T-helper 1 cell (primary cell): ENCODE results near the gene CACNA2D3.

ENCODE experiments used
- DNase-seq, 5 donors: peaks; one replicate each; pipeline ENCODE4 v3.0.0-alpha.2; 2012 to 2020

The CACNA2D3 gene

GRCh38 chr3:54983266-54984099 is 861.1 kb downstream of the CACNA2D3 start:
- DNase-seq: no peak

DNA sequence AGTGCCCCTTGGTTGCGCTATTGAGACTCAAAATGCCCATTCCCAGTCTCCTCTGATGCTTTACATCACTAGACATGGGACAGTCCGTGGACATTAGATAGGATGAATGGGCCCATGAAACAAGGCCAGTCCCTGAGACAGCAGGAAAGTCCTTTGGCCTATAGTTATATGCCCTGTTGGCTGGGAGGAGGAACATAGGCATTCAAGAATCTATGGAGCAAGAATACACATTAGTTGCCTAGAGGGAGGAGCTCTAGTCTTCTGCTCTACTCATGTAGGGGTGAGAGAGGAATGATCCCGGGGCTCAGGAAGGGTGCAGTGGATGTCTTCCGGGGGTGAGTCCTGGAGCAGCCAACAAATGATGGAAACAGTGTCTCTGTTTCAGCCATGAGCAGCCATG is 863.5 kb downstream of the CACNA2D3 start:
- no peak for DNase-seq

- DNase-seq: no peak
These were observed 863.9 kb downstream of the CACNA2D3 start for GRCh38 chr3:54986294-54986693.

- DNase-seq: no peak
These were observed 865.4 kb downstream of the CACNA2D3 start for GRCh38 chr3:54987719-54988118.

GRCh38 chr3:54988302-54988837 is 866.0 kb downstream of the CACNA2D3 start:
- DNase-seq: no peak

DNA sequence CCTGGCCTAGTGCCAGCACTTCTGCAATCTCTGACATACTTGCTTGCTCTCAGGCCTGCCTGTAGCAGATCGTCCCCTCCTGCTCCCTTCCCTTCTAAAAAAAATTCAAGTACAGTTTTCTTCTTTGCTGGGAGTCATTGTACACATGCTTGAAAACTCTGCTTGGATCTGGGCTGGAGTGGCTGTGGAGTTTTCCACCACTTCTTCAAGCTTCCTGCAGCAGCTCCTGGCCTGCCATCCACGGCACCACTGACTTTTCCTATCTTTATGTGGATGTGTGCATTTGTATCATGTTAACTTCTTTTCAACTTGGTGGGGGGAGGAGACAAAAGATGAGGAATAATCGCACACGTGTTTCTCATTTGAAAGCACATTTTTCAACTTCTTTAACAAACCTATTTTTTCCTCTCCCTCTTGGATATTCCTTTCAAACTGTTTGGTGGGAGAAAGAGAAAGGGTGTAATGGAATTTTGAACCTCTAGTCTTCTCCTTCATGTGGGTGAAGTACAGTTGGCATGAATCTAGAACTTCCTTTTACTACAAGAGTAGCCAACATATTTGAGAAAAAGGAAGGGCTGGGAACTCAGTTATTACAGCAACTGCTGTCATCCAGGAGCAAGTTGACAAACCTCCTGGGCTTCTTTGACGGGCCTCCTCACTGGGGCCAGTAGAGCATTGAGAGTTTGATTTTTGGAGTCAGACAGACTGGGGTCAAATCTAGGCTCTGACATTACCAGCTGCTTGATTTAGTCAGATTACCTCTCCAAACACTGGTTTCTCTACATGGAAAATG is 866.7 kb downstream of the CACNA2D3 start:
- DNase-seq: no peak

GRCh38 chr3:54994111-54994513 is 871.8 kb downstream of the CACNA2D3 start:
- DNase-seq: no peak

DNA sequence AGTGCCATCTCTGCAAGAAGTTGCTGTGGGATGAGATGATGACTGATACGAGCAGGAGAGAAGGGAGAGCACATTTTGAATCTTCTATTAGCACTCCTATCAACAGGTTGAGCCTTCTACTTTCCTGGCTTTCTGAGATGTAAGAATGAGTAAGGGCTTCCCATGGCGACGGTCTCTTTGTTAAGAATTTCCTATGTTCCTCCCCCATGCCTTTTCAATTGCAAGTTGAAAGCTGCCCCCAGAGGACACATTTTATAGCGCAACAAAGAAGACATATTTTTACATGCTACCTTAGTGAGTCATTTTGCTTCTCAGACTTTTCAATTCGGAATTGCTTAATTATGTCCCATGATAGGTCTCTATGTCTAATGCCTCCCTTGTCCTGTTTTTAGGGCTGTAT is 876.8 kb downstream of the CACNA2D3 start:
- DNase-seq: no peak

DNA sequence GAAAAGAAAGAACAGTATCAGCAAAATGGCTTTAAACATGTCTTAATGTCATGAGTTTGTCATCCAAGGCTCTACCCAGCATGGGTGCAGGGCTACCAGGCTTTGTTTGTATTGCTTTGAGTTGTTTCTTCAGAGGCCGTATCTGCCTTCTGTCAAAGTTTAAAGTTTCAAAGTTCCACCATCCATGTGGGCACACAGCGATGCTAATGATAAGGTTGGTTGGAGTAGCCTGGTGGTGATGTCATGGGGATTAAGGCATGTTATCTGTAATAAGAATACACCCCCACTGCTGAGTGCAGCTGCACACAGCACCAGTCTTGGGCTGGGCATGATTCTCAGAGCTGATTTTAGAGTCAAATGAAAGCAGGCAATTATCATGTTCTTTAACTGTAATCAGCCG is 877.5 kb downstream of the CACNA2D3 start:
- DNase-seq: no peak

GRCh38 chr3:55000546-55000945 is 878.2 kb downstream of the CACNA2D3 start:
- no peak for DNase-seq

DNA sequence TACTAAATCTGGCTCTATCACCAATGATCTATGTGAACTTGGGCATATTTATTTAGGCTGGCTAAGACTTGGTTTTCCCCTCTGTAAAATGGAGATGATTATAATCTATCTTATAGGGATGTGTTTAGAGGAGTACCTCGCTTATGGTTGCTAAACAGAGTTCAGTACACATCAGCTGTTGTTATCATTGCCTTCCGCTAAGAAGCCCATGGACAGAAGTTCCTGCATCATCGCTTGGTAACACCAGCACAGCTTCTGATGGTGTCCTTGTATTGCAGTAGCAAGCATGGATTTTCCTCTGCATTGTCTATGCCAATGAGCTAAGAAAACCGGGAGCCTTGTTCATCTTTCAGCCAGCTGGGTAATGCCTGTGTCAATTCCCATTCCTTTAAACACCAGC is 878.6 kb downstream of the CACNA2D3 start:
- no peak for DNase-seq

GRCh38 chr3:55002416-55002930 is 880.1 kb downstream of the CACNA2D3 start:
- no peak for DNase-seq

DNA sequence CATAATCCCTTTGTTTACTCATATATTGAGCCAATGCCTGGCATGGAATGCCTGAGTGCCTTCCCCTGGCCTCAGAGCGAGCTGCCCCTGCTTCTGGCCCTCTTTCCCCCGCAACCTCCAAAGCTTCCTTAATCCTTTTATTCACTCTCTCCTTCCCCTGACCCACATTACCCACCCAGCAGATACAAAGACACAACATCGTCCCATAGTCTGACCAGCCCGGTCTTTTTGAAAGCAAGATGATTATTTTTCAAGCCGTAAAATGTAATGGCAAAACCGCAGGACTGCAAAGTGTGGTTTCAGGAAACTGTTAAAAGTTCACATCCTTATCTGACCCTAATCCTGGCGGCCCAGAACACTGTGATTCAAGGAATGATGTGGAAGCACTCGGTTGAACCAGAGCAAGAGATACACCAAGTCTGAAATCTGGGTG is 883.9 kb downstream of the CACNA2D3 start:
- DNase-seq: no peak

DNA sequence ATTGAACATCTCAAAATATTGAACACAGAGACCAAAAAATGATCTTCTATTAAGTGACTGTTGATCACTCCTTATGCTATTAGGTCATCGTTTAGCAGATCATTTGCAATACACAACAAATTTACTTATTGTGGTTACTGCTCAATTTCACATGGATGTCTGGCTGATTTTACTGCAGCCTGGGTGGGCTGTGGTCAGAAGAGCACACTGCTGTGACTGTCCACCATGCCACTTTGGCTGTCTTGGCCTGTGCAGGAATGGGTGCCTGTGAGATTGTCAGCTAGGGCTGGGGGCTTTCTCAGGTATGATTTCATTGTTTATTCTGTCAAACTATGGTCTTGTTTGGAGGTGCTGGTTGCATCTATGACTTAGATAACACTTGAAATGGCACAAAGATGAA is 885.6 kb downstream of the CACNA2D3 start:
- no peak for DNase-seq

DNA sequence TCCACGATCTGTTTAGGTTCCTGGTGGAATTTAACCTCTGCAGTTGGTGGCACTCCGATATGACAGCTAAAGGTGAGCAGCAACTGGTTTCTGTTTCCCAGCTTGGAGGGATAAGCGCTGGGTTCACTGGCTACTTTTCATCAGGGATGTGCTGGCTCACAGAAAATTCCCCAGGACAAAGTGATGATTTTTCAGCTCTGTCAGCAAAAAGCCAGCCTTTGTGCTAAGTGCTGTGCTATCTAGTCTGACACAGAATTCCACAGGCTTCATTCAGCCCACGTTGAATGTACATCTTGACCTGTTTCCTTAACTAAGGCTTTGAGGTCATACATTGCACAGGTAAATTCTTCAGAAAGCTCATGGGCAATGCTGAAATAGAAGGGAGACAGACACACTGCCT is 887.0 kb downstream of the CACNA2D3 start:
- DNase-seq: no peak

- no peak for DNase-seq
These were observed 889.7 kb downstream of the CACNA2D3 start for GRCh38 chr3:55012091-55012490.

- no peak for DNase-seq
These were observed 891.0 kb downstream of the CACNA2D3 start for GRCh38 chr3:55013145-55013925.

DNA sequence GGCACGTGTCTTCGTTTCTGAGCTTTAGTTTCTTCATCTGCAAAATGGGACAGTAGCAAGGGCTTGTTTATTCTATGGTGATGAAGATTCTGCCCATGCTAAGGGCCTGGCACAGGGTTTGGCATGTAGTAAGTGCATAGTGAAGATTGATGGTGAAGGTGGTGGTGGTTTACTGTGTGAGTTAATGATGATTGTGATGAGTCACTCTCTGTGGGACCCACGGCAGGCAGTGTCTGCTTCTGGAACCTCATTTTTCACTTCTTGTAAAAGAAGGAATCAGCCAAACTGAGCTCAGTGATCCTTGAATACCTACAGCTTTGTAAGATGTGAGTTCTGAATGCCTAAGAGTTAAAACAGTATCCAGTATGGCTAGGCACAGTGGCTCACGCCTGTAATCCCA is 891.7 kb downstream of the CACNA2D3 start:
- no peak for DNase-seq

DNA sequence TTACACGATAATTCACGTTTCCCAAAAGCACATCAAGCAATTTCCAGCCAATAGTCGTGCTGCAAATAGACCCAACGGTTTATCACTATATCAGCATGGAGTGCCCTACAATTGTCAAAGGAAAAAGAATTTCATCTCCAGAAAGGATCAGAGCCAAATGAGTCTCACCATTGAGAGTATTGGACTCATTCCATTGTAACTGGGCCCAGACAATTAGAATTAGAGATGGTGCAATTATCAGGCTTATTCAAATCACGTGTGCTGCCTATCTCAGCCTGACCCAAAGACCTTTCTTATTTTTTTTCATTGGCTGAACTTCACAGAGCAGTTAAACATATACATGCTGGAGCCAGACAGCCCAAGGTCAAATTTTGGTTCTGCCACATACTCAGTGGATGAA is 892.6 kb downstream of the CACNA2D3 start:
- DNase-seq: no peak

DNA sequence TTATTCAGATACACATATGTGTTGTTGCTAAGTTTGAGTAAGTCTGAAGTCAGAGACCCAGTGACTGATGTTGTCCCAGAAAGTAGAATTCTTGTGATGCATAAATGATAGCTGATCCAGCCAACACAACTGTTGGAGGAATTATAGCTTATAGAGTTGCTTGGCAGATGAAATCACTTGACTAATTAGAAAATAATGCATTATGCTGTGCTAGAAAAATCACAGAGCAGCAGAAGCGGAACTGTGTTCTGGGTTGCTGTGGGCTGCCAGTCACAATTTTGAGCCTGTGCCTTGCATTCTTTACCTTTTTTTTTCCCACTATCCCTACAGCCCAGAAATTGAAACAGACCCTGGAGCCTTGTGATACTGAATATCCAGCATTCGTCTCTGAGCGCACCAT is 895.5 kb downstream of the CACNA2D3 start:
- DNase-seq: no peak

DNA sequence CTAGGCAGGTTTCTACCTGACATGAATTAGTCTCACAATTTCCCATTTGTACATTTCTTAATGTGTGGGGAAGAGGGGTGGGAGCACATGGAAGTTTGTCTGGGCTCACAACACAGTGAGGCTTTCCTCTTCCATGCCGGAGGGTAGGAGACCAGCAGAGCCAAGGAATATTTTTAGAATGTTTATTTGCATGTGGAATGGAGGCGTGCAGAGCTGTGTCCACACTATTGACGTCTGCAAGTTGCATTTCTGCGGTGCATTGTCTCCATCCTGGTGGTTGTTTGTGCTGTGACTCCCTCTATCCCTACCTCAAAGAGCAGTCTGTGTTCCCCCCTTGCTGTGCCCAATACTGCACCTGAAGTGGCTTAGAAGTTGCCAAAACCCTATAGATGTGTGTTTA is 908.6 kb downstream of the CACNA2D3 start:
- DNase-seq: no peak

- no peak for DNase-seq
These were observed 914.7 kb downstream of the CACNA2D3 start for GRCh38 chr3:55036883-55037577.
